Right ventricle myocardium superior (tissue), 1 donor: ENCODE data around the gene ARPC2. TPM values are rescaled to one million over a fixed set of nuclear protein-coding genes. Genes with fewer than 3 reads are reported as not detected.
A peak's percentile ranks its signal among the peaks of the same experiment; 100 is the strongest.

Experiments
- ATAC-seq: fragments of 200-7000 bp; cut with Tn5 transposase; one replicate; pipeline ENCODE4 v1.9.1; 2020; ENCODE audit warnings: mild to moderate bottlenecking; ENCODE audit not compliant: poor library complexity
- DNase-seq: peaks from one replicate; pipeline ENCODE4 v3.0.0-alpha.2; 2020
- intact Hi-C: fragments of 100-400 bp; cut with DNase I; formaldehyde crosslinking; loops from one replicate; pipeline ENCODE4 v1.11.2; 2022
- total RNA-seq: library from RNA; stranded (reverse); fragmentation: NEBNext Ultra II Directional; extraction: Animal tissue kit (Norgen Biotek cat#: 25700); gene quantifications from one replicate; pipeline ENCODE4 v1.2.1, GENCODE V29; 2021
- donor health status: DM: no; HTN: yes; CAD: no; lungs with severe emphysema.

Gene ARPC2
- total RNA-seq, 1 donor from 2014 or later = 123 TPM

GRCh38 chr2:218209078-218209477, 7.9 kb upstream of the ARPC2 start:
- DNase-seq (no peak), ATAC-seq (no peak)
- intact Hi-C loops = no loop called here

GRCh38 chr2:218214116-218214515, 2.9 kb upstream of the ARPC2 start:
- intact Hi-C loops = no loop called here
- no peak for DNase-seq
- no peak for ATAC-seq

- intact Hi-C loops = no loop called here
- peak; percentile 46 for DNase-seq
- peak; percentile 7 for ATAC-seq
These were observed 684 bp upstream of the ARPC2 start for GRCh38 chr2:218216336-218216673.

GRCh38 chr2:218217360-218218267, 625 bp downstream of the ARPC2 start:
- peak; percentile 68 for DNase-seq
- intact Hi-C loops = no loop called here
- ATAC-seq = peak; percentile 64

GRCh38 chr2:218218268-218219185, 1.5 kb downstream of the ARPC2 start:
- ATAC-seq (no peak), DNase-seq (no peak)
- intact Hi-C loops = no loop called here

- ATAC-seq (no peak), DNase-seq (no peak)
- intact Hi-C loops = loop anchor here (5.0 kb wide), 1 partner anchor 37 kb away; no protein-coding TSS in a partner anchor
These were observed 2.9 kb downstream of the ARPC2 start for GRCh38 chr2:218219934-218220333.

GRCh38 chr2:218221000-218221399, 4.0 kb downstream of the ARPC2 start:
- DNase-seq = peak; percentile 55
- ATAC-seq = no peak

GRCh38 chr2:218223046-218223445, 6.1 kb downstream of the ARPC2 start:
- intact Hi-C loops = loop anchor here (5.0 kb wide), 1 partner anchor 34 kb away; no protein-coding TSS in a partner anchor
- DNase-seq = no peak
- ATAC-seq = no peak

More at GRCh38 chr2:218221000-218221399, 4.0 kb downstream of the ARPC2 start:
- intact Hi-C loops = loop anchor here (5.0 kb wide), 1 partner anchor 36 kb away; no protein-coding TSS in a partner anchor

GRCh38 chr2:218224186-218224585, 7.2 kb downstream of the ARPC2 start:
- intact Hi-C loops = loop anchor here (5.0 kb wide), 1 partner anchor 33 kb away; no protein-coding TSS in a partner anchor
- DNase-seq (no peak), ATAC-seq (no peak)

- intact Hi-C loops = no loop called here
- DNase-seq (no peak), ATAC-seq (no peak)
These were observed 9.9 kb downstream of the ARPC2 start for GRCh38 chr2:218226903-218227302.

- no peak for DNase-seq
- intact Hi-C loops = no loop called here
- no peak for ATAC-seq
These were observed 11.5 kb downstream of the ARPC2 start for GRCh38 chr2:218228366-218229090.

GRCh38 chr2:218229239-218229638, 12.2 kb downstream of the ARPC2 start:
- peak; percentile 54 for ATAC-seq
- intact Hi-C loops = no loop called here

GRCh38 chr2:218229851-218230250, 12.9 kb downstream of the ARPC2 start:
- intact Hi-C loops = no loop called here
- DNase-seq (no peak), ATAC-seq (peak; percentile 25)

More at GRCh38 chr2:218229239-218229638, 12.2 kb downstream of the ARPC2 start:
- DNase-seq = no peak

GRCh38 chr2:218230882-218231281, 13.9 kb downstream of the ARPC2 start:
- DNase-seq (no peak), ATAC-seq (peak; percentile 34)
- intact Hi-C loops = no loop called here

- no peak for ATAC-seq
These were observed 16.6 kb downstream of the ARPC2 start for GRCh38 chr2:218233543-218233942.

GRCh38 chr2:218234521-218234920, 17.5 kb downstream of the ARPC2 start:
- intact Hi-C loops = no loop called here

More at GRCh38 chr2:218233543-218233942, 16.6 kb downstream of the ARPC2 start:
- intact Hi-C loops = no loop called here
- no peak for DNase-seq

GRCh38 chr2:218235017-218235416, 18.0 kb downstream of the ARPC2 start:
- intact Hi-C loops = no loop called here
- ATAC-seq = no peak
- DNase-seq = no peak

More at GRCh38 chr2:218234521-218234920, 17.5 kb downstream of the ARPC2 start:
- DNase-seq (no peak), ATAC-seq (no peak)

- intact Hi-C loops = no loop called here
- DNase-seq = no peak
- no peak for ATAC-seq
These were observed 19.8 kb downstream of the ARPC2 start for GRCh38 chr2:218236829-218237228.
